Measurements from ENCODE around the gene IFRD2.
A peak's percentile ranks its signal among the peaks of the same experiment; 100 is the strongest.
"Not testable (repeated sequence)": the region's sequence is repeated elsewhere in the genome, so short reads cannot be mapped to it uniquely, and the experiment has no call there.

The IFRD2 gene

GRCh38 chr3:50286322-50287227 lies 5.7 kb downstream of the IFRD2 start:
- DNase-seq (ENCODE audit: low spot score): no peak

- not testable (repeated sequence) for DNase-seq (ENCODE audit: low spot score)
Measured at GRCh38 chr3:50284121-50284520, 8.1 kb downstream of the IFRD2 start.

- DNase-seq (ENCODE audit: low spot score): no peak
Measured at GRCh38 chr3:50279255-50280016, 12.8 kb downstream of the IFRD2 start.

- no peak for DNase-seq (ENCODE audit: low spot score)
Measured at GRCh38 chr3:50278880-50279224, 13.4 kb downstream of the IFRD2 start, which contains the start of gene LSMEM2. LSMEM2 (plus strand) TSS chr3:50279087; CDS start chr3:50279114, 27 bp downstream.

- no peak for DNase-seq (ENCODE audit: low spot score)
Measured at GRCh38 chr3:50278123-50278879, 13.9 kb downstream of the IFRD2 start.

- no peak for DNase-seq (ENCODE audit: low spot score)
Measured at GRCh38 chr3:50276762-50277101, 15.5 kb downstream of the IFRD2 start.

- DNase-seq (ENCODE audit: low spot score): no peak
Measured at GRCh38 chr3:50275996-50276761, 16.1 kb downstream of the IFRD2 start.

GRCh38 chr3:50275141-50275995 lies 16.9 kb downstream of the IFRD2 start:
- DNase-seq (ENCODE audit: low spot score): no peak

- DNase-seq (ENCODE audit: low spot score): no peak
Measured at GRCh38 chr3:50274371-50275104, 17.7 kb downstream of the IFRD2 start.

- no peak for DNase-seq (ENCODE audit: low spot score)
Measured at GRCh38 chr3:50273689-50274065, 18.6 kb downstream of the IFRD2 start.

- DNase-seq (ENCODE audit: low spot score): peak; percentile 90
Measured at GRCh38 chr3:50272911-50273688, 19.1 kb downstream of the IFRD2 start.

- DNase-seq (ENCODE audit: low spot score): not testable (repeated sequence)
Measured at GRCh38 chr3:50272538-50272910, 19.7 kb downstream of the IFRD2 start.

- DNase-seq (ENCODE audit: low spot score): no peak
Measured at GRCh38 chr3:50271314-50271936, 20.8 kb downstream of the IFRD2 start.

- no peak for DNase-seq (ENCODE audit: low spot score)
Measured at GRCh38 chr3:50270422-50271224, 21.6 kb downstream of the IFRD2 start.

GRCh38 chr3:50269977-50270413 lies 22.2 kb downstream of the IFRD2 start:
- DNase-seq (ENCODE audit: low spot score): no peak

GRCh38 chr3:50269460-50269859 lies 22.8 kb downstream of the IFRD2 start:
- no peak for DNase-seq (ENCODE audit: low spot score)

GRCh38 chr3:50268703-50269451 lies 23.4 kb downstream of the IFRD2 start, which contains the start of gene SEMA3B:
SEMA3B (plus strand) TSS chr3:50269147; CDS start chr3:50269241, 94 bp downstream.
- DNase-seq (ENCODE audit: low spot score): no peak
